Hepatocyte (in vitro differentiated cells): ENCODE data around the gene ITGA4. TPM values are rescaled to one million over a fixed set of nuclear protein-coding genes. Genes with fewer than 3 reads are reported as not detected.

Experiments used
- DNase-seq: peaks from one replicate; pipeline ENCODE4 v3.0.0-alpha.2; 2016; ENCODE audit warnings: low spot score
- H2AFZ ChIP-seq: fragments of 200-600 bp; sonication (generic); 2 replicates; pipeline ENCODE4 v1.6.0; 2016; ENCODE audit warnings: antibody characterized with exemption, mild to moderate bottlenecking
- H3K27ac ChIP-seq: fragments of 200-600 bp; sonication (generic); 2 replicates; pipeline ENCODE4 v1.5.1; 2016; ENCODE audit warnings: mild to moderate bottlenecking
- H3K27me3 ChIP-seq: fragments of 200-600 bp; sonication (generic); 2 replicates; pipeline ENCODE4 v1.6.1; 2016
- H3K36me3 ChIP-seq: fragments of 200-600 bp; sonication (generic); replicated peaks from 2 replicates; pipeline ENCODE4 v1.5.1; 2016; ENCODE audit warnings: low read depth; ENCODE audit not compliant: insufficient read depth
- H3K4me1 ChIP-seq: fragments of 200-600 bp; sonication (generic); 2 replicates; pipeline ENCODE4 v1.5.1; 2016; ENCODE audit warnings: mild to moderate bottlenecking, moderate library complexity; ENCODE audit not compliant: insufficient read depth
- H3K4me2 ChIP-seq: fragments of 200-600 bp; sonication (generic); 2 replicates; pipeline ENCODE4 v1.6.0; 2016
- H3K4me3 ChIP-seq: fragments of 200-600 bp; sonication (generic); 2 replicates; pipeline ENCODE4 v1.5.1; 2016; ENCODE audit warnings: mild to moderate bottlenecking
- H3K79me2 ChIP-seq: fragments of 200-600 bp; sonication (generic); 2 replicates; pipeline ENCODE4 v1.6.0; 2017; ENCODE audit warnings: mild to moderate bottlenecking
- H3K9me2 ChIP-seq: fragments of 200-600 bp; sonication (generic); replicated peaks from 2 replicates; pipeline ENCODE4 v1.6.0; 2017; ENCODE audit warnings: mild to moderate bottlenecking; ENCODE audit not compliant: insufficient read depth
- H3K9me3 ChIP-seq: fragments of 200-600 bp; sonication (generic); 2 replicates; pipeline ENCODE4 v1.5.1; 2016; ENCODE audit warnings: low read depth, mild to moderate bottlenecking
- H4K20me1 ChIP-seq: fragments of 200-600 bp; sonication (generic); 2 replicates; pipeline ENCODE4 v1.6.0; 2016; ENCODE audit warnings: mild to moderate bottlenecking; ENCODE audit not compliant: insufficient read depth, poor library complexity, severe bottlenecking
- CTCF ChIP-seq: fragments of 200-600 bp; sonication (generic); IDR thresholded peaks from 2 replicates; pipeline ENCODE4 v1.5.1; 2016; ENCODE audit warnings: antibody characterized with exemption, mild to moderate bottlenecking; ENCODE audit not compliant: poor library complexity
- EZH2 ChIP-seq: fragments of 200-600 bp; sonication (generic); IDR thresholded peaks from 2 replicates; pipeline ENCODE4 v1.6.1; 2016; ENCODE audit warnings: antibody characterized with exemption, mild to moderate bottlenecking, borderline replicate concordance
- EZH2phosphoT487 ChIP-seq: fragments of 200-600 bp; sonication (generic); IDR thresholded peaks from one replicate; pipeline ENCODE4 v1.6.1; 2018; ENCODE audit warnings: antibody characterized with exemption, mild to moderate bottlenecking, low read depth, moderate library complexity; ENCODE audit not compliant: unreplicated experiment, severe bottlenecking
- WGBS: methylation state at CpG from one replicate; pipeline ENCODE4 v1.1.6; 2016; ENCODE audit warnings: low lambda C conversion rate; ENCODE audit errors: missing lambda C conversion rate; 5-methylcytosine and 5-hydroxymethylcytosine counted together
- polyA plus RNA-seq: library from polyadenylated mRNA; unstranded; fragments of >200 nt; fragmentation: Nextera tagmentation; extraction: Ambion mirVana; gene quantifications from 2 replicates; pipeline ENCODE4 v1.2.1, GENCODE V29; 2016
- total RNA-seq: library from RNA; depleted of rRNA; stranded (reverse); fragments of >200 nt; gene quantifications from 2 replicates; pipeline ENCODE4 v1.2.3, GENCODE V29; 2014

Gene ITGA4
- total and polyA plus RNA-seq, 2 experiments from 2014 or later, result 1.9 to 6.3 TPM

GRCh38 chr2:181458871-181459270, 1.7 kb downstream of the ITGA4 start:
- Histone ChIP-seq H2AFZ (no peak overlapping the region), H3K79me2 (no peaks in the 10 kb centered on the region), H3K4me2 (peak overlapping the region; percentile 92), H3K36me3 (no peaks in the 10 kb centered on the region), H3K27ac (no peak overlapping the region), H3K9me3 (no peaks in the 10 kb centered on the region), H4K20me1 (no peaks in the 10 kb centered on the region), H3K27me3 (peaks cover 68% of the 10 kb centered on the region), H3K4me1 (no peaks in the 10 kb centered on the region), H3K9me2 (no peaks in the 10 kb centered on the region), H3K4me3 (no peak overlapping the region)
- TF ChIP-seq CTCF, result no peak
- TF ChIP-seq EZH2phosphoT487, result no peak
- no peak for TF ChIP-seq EZH2
- 88% methylated on average over 2 of the region's 2 CpGs for WGBS
- DNase-seq, result no peak

GRCh38 chr2:181459621-181460021, 2.4 kb downstream of the ITGA4 start:
- no peak for DNase-seq
- Histone ChIP-seq H3K4me3 (no peak overlapping the region), H3K79me2 (no peaks in the 10 kb centered on the region), H3K4me1 (no peaks in the 10 kb centered on the region), H3K27ac (no peak overlapping the region), H3K27me3 (peaks cover 68% of the 10 kb centered on the region), H3K36me3 (no peaks in the 10 kb centered on the region), H4K20me1 (no peaks in the 10 kb centered on the region), H3K9me3 (no peaks in the 10 kb centered on the region), H3K9me2 (no peaks in the 10 kb centered on the region), H3K4me2 (no peak overlapping the region), H2AFZ (no peak overlapping the region)
- WGBS, result 87% methylated on average over 1 of the region's 1 CpG
- no peak for TF ChIP-seq EZH2phosphoT487
- no peak for TF ChIP-seq EZH2
- no peak for TF ChIP-seq CTCF

- H3K9me3 ChIP-seq, result no peaks in the 10 kb centered on the region
- TF ChIP-seq EZH2, result no peak
- TF ChIP-seq EZH2phosphoT487, result no peak
- TF ChIP-seq CTCF, result no peak
- H3K27me3 ChIP-seq, result peaks cover 53% of the 10 kb centered on the region
- no peaks in the 10 kb centered on the region for H3K4me1 ChIP-seq
- H3K79me2 ChIP-seq, result no peaks in the 10 kb centered on the region
- H3K36me3 ChIP-seq, result no peaks in the 10 kb centered on the region
- H3K4me2 ChIP-seq, result no peak overlapping the region
- H4K20me1 ChIP-seq, result no peaks in the 10 kb centered on the region
- no peak overlapping the region for H3K27ac ChIP-seq
- WGBS, result 83% methylated on average over 7 of the region's 7 CpGs
- H3K4me3 ChIP-seq, result no peak overlapping the region
- no peaks in the 10 kb centered on the region for H3K9me2 ChIP-seq
- H2AFZ ChIP-seq, result no peak overlapping the region
- DNase-seq, result no peak
These were observed 4.1 kb downstream of the ITGA4 start for GRCh38 chr2:181461056-181461997.
